GM19438 (cell line): ENCODE results near the gene FYN.
A peak's percentile ranks its signal among the peaks of the same experiment; 100 is the strongest.

Source experiments
- ATAC-seq: cut with Tn5 transposase; IDR thresholded peaks from one replicate; pipeline ENCODE4 v1.9.1; 2021; ENCODE audit warnings: low read depth; ENCODE audit not compliant: unreplicated experiment

The FYN gene

DNA sequence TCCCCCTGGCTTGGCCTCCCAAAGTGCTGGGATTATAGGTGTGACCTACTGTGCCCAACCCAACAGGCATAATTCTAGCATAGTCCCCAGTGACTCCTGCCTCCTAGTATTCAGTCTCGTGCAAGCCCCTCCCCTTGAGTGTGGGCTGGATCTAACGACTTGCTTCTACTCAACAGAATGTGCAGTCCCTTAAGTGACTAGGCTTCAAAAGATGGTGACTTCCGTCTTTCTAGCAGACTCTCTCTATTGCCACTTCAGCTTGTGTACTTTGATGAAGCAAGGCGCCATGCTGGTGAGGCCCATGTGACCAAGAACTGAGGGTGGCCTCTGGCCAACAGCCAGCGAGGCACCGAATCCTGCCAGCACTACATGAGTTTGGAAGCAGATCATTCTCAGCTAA lies 157.9 kb downstream of the FYN start:
- no peak for ATAC-seq

DNA sequence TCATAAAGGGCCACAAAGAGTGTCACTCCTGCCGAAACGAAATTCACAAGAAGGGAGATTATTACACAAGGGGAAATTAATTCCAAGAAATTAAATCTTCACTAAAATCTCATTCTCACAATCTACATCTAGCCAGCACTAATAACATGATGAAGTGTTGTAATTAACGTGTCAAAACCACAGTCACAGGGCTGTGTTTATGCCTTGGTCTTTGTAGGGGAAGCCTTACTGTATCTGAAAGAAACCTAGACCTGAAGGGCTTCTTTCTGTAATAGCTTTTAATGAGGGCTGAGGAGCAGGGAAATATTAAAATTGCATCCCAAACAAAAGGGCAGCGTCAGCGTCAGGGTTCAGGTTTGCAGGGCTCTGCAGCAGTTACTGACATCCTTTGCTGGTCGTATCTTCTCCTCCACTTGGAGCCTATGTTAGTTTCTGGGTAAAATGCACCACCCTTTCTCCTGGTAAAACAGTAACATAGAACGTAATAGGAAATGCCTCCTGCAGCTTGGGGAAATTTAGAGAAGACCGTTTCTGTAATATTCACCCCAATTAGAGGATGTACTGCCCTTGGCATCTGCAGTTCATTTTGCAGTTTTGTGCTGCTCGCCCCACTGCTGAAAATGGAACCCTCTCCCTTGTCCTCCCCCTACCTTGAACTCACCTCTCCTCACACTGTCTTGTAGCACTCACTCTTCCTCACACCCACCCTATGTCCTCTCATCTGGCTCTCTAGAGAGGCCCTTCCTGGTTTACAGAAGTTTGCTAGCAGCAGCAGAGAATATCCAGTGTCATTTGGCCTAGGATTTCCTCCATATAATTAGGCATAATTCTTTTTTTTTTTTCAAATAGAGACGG lies 158.6 kb downstream of the FYN start:
- ATAC-seq: no peak

DNA sequence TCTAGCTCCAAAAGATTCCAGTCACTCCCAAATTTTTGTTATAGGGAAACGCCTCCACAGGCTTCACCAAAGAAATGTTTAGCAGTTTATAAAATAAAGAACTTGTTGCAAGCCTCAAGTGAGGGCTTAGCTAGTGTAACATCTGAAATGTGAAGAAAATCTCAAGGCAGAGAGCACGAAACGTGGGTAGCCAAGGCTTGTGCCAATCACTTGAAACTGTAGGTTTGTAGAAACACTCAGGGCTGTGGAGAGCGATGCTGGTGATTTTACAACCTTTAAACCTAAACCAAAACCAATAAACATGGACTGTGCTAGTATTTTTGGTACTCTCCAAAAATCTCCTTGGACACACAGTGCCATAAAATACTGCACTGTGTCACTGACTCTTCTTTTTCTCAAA lies 159.4 kb downstream of the FYN start:
- no peak for ATAC-seq

DNA sequence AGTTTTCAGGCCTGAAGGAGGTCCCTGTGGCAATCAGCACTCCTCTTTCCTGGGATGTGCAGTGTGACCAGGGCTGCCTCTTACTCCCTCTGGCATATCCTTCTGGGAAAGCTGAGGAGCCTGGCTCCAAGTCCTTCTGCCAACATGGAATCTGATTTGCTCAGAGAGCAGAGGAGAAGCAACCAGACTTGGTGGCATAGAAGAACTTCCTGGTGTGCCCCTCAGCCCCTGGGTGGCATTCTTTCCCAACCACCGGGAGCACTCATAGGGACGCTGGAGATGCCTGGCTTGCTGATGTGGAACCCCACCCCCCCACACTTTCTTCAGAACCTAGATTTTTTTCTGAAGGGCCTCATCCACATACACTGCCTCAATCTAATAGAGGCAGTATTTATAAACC lies 160.0 kb downstream of the FYN start:
- ATAC-seq: no peak

DNA sequence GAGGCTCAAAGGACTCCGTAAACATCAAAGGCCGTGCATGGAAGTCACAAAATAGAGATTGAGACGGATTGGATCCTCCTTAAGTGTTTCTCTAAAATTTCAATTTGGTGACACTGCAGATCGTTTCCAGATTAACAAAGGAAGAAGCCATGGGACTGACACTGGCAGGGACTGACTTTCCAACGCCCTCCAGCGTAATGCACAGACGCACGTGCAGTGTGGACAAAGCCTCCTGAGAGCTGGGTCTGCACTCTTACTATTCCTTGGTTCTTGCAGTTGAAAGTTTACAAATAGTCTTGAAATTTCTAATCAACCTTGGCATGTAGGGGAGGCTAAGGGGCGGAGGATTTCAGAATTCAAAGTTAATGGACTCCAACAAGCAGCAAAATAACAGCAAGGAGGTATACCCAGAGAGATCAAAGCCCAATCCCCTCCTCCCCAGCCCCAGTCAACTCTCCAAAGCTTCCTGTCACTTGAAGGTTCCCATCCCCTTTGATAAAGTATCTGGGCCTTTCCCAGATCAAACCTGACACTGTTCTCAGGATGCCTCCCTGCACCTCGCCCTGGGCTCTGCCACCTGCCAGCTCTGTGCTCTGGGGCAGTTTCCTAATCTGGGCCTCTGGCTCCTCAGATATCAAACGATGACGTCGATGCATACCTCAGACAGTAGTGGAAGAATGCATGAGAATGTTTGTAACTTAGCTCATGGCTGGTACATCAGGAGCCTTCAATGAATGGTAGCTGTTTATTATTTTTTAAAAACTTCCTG lies 161.1 kb downstream of the FYN start:
- ATAC-seq: no peak

DNA sequence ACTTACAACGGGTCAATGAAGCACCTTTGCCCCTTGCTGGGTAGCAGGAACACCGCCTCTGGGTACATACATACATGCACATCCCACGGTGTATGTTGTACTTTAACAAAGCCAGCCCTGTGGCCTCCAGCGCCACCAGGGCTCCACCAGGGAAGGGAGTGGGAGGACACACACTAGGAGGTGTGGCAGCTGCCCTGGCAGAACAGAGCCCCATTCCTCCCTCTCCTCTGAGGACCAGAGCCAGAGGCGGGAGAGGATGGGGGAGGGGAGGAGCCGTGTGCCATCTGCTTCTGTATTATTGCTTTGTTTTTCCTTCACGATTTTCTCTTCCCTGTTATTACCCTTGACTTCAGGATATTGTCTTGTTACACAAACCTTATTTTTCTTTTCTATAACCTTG lies 161.8 kb downstream of the FYN start:
- no peak for ATAC-seq

DNA sequence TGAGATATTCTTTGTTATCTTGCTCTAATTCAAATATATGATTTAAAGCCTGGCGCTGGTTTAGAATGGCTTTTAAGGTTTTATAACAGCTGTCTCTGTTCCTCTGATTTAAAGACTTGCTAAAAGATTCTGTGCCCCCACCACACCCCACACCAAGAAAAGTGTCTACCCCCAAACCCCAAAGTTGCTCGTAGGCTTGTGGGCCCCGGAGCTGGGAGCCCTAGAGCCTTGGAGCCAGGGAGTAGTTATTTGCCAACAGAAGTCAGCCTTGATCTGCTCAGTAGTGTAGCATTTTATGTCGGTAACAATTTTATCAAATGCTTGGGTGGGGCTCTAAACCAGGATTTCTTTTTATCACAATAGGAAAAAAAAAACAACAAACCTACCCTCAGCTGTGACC lies 162.3 kb downstream of the FYN start:
- ATAC-seq: no peak

DNA sequence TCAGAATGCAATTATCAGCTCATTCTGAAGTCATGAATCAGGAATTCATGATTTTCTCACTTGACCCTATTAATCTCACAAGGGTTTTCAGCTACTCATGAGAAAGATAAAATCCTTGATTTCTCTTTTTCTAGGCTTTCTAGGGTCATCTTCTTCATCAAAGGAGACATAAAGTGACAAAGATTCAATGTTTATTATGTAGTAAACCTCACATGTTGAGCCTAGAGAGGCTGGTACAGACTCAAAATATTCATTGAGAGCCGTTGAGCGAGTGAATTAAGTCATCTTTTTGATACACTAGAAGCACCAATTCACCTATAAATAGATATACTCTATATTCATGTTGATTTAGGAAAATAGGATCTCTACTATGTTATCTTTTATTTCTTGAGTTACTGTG lies 162.8 kb downstream of the FYN start:
- ATAC-seq: no peak

DNA sequence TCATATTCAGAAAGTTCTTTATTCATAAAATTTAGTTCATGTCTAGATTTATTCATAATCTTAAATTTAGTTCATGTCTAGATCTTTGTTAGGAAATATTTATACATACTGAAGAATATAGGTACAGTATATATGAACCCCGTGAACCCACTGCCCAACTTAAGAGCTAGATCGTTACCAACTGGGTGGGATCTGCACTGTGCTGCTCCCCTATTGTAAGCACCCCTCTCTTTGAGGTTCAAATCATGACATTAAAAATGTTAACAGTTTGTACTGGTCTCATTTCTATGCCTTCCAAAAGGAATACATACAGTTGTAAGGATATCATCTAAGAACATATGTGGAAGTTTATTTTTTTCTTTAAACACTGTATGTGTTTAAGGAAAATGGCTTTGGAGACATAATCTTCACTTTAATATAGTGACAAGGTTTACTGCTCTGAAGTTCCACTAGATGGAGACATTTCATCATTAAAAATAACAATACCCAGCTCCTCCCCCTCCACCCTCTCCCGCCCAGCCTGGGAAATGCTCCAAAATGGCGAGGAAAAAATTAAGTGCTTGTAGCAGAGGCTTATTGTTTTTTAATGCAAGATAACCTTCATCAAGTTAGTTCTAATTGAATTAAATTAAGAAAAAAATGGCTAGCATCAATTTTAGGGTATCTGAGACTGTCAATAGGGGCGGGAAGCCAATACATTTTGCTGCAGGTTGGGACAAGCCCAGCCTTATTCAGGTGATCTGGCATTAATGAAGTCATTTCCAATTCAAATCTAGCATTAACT lies 163.4 kb downstream of the FYN start:
- ATAC-seq: peak; percentile 87

DNA sequence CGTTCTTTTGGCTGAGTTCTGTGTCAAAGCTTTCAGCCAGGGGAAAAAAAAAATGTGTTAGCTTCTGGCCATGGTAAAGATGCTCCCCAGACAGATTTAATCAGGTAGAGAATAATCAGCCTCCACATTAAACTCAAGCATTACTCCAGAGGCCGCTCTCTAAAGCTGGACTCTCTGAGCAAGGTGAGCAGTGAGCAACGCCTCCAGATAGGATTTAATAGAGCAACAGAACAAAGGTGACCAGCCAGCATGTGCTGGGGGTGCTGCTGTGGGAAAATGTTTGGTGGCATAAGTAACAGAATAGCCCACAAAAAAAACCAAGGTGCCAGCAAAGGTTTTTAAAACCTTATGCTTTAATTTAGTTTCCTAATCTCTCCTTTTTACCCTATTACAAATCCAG lies 164.1 kb downstream of the FYN start:
- ATAC-seq: no peak

DNA sequence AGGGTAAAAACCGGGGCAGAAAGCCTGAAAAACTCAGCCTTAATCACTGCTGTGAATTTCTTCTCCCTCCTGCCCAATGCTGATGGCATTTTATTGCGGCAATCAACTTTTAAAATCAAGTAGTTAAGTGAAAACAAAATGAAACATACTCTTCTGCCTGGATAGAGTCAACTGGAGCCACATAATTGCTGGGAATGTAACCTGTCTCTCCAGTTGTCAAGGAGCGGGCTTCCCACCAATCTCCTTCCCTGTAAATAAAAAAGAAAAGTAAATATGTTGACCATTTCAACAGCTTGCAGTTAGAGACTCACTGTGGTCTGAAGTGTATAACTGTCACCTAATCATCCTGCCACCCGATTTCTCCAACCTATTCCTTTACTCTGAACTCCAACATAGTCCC lies 165.5 kb downstream of the FYN start:
- no peak for ATAC-seq

DNA sequence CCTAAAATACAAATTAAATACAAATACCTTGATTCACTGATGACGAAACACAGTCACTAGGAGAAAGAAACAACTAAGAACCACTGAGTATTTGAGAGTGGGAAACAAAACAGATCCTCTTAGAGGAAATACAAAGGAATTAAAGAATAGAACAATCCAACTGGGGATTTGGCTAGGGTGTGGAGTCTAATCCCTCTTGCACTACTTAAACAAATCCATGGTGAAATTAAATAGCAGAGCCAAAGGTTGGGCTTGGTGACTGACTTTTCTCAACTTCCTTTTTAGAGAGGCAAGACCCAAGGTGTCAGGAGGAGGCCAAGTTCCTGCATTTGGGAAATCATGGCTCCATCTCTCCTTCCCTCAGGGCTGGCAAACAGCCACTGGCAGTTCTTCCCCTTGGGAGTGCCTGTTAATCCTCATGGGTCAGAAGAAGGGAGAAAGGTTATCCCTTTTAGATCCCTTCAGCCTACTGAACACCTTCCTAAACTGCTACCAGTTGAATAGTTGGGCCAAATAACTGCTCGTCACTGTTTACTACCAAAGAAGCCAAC lies 166.3 kb downstream of the FYN start:
- no peak for ATAC-seq

DNA sequence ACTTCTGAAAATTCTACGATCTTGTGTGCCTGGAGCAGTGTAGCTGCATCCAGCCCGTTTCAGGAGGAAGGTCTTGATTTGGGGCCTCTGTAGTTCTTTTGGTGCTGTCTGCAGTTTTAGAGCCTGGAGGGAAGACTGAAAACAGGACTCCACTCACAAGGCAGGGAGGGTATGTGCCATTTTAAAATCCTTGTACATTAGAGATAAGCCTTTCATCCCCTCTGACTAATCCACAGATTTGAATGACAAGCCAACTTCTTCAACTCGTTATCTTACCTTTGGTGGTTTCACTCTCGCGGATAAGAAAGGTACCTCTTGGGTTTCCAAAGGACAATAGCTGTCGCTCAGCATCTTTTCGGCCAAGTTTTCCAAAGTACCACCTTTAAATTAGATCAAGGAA lies 169.5 kb downstream of the FYN start:
- ATAC-seq: no peak

DNA sequence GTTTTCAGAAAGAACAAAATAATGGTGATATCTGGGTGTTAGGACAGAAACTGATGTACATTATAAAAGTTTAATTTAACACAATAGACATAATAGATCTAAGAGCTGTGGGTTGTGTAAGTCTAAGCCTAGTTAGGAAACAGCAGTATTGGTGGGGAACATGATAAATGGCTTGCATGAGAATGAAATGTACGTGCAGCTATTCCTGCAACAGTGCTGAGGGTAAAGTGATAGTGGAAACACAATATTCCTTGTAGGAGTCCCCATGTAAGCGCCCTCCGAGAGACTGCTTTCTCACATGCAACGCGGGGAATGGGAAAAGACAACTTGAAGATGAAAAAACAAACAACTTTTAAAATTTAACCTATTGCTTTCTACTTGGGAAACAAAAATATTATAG lies 171.0 kb downstream of the FYN start:
- no peak for ATAC-seq

DNA sequence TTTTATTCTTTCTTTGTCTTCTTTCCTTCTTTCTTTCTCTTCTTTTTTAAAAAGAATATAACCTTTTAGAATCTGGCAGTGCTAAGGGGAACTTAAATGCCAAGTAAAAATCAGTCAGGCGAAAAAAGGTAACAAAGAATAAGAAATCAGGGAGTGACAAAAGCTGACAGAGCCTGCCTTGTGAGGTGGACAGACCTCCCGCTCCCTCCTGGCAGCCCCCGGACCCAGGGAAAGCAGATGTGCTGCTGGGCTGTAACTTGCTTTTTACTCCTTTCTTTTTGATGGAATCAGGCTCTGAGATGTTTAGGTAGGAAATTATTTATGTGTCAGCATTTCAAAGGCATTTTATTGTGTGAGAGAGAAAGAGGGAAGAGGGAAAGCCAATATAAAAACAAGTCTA lies 172.1 kb downstream of the FYN start:
- ATAC-seq: no peak

DNA sequence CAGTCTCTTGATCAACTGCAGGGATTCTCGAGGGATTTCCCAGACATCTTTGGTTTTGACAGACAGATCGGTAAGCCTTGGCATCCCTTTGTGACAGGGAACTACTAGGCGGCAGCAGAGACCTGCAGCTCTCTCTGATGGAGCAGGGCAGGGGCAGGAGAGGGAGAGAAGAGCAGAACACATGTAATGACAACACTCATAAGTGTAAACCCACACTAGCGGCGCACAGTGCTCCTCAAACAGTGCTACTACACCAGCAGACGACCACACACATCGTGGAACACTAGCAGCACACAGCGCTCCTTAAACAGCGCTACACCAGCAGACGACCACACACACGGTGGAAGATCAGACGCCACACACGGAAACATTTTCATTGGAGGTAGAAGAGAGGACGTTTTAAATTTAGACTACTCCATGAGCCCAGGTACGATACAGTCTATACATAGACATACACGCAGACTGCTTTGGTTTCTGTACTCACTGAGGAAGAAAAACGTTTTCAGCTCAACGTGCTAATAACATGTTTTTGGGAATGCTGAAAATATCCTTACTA lies 173.0 kb downstream of the FYN start:
- ATAC-seq: no peak

DNA sequence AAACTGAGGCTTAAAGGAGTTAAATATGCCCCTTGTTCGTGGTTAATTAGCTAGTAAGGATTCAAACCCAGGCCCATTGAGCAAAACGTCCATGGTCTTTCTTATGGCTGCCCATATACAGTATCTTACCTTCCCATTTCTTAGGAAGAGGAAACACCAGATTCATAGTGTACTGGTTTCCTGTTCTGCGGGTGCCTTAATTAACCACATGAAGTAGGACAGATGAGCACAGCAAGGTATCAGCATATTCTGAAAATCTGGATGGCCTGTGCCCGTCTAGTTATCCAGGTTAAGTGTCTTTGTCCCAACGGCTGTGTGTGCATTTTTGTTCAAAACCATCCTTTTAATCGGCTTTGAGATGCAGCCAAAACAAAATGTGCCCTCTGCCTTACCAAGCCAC lies 174.1 kb downstream of the FYN start:
- no peak for ATAC-seq

DNA sequence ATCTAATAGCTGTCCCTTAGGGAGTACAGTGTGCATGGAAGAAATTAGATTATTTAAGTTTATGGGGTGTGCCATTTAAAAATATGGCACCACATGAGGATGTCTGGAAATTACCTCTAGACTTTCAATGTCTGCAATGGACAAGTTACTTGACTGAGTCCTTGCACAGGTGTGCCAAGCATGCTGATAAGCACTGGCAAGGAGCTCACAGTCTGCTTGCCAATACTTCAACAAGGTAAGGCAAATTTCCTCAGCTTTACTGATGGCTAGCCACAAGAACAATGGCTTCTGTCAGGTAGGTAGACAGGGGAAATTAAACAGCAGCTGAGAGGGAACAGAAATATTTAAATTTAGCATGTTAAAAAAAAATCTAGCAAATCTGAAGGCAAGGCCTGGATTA lies 176.4 kb downstream of the FYN start:
- no peak for ATAC-seq

DNA sequence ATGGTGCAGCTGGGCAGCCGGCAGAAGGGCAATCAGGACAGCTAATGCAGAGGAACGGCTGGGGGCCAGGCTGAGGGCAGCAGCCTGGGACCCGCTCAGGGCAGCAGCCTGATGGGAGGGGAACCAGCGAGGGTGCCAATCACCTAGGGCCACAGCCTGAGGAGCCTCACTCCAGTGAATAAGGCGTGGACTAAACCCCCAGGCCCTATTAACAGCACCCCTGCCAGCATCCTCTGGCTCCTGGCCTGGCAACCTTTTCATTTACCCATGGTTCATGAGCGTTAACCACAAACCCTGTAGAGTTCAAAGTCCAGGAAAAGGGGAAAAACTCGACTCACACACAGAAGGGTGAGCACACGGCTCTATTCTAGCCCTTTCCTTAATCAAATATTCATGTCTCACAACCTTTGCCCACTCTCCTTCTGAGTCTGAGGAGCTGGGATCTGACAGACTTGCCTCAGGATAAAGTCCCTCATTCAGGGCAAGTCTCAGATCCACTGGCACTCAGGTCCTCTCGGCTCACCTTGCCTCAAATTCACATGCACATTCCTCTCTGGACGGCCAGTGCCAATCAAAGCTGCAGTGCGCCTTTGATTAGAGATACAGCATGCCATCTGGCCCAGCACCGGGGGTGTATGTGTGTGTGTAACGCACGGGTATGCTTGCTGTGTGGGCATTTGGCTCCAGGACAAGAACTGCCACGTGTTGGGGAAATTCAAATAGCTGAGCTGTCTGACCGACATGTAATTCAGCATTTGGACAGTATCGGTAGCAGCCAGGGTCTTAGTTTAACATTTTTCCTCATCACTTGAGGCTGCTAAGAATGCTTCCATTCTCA lies 180.7 kb downstream of the FYN start:
- no peak for ATAC-seq
